ENCODE data around the gene ITM2A. TPM values are rescaled to one million over a fixed set of nuclear protein-coding genes. Genes with fewer than 3 reads are reported as not detected.

ITM2A gene
- total RNA-seq: 10 to 100 TPM; 18.6 to 26.9 (median 24.1) TPM

DNA sequence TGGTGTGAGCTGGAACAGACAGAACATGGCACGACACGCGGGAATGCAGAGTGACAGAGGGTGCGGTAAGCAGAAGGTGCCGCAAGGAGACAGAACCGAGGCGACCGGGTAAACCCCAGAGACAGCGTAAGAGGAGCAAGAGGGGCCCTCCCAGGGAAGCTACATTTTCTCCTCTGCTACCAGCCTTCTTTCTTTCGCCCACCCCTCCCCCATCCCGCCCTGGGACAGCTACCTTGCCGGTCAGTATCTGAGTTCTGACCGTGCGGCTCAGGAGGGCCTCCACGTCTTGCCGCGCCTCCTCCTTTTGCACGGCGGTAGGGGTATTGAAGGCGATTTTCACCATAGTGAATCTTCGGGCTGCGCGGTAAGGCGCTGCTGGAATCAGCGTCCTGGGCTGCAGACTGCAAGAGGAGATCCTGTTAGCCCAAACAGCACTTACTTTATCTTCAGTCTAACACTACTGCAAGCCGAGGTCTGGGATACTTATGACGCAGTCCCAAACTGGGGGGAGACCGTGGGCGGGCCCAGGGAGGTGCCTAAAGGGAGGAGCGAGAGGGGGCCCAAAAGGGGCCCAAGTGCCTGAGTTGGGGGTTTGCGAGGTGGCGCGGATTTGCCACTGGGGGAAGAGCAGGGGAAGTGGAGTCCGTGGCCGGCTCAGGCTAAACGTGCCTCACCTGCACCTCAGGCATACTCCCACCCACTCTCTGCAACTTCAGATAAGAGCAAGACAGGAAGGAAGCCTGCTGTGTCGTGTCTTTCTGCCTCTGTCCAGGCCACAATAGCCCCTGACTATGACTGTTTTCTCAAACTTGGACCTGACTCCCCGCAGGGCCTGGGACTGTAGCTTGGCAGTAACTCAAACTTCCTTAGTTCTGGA lies at the start of gene ITM2A:
ITM2A (minus strand) TSS at position 462 of the 877 bp plus-strand sequence; CDS start at position 343, 119 bp downstream.
- in situ Hi-C loops (cut with MboI; ENCODE audit: low sequenced_read_pairs in 4 of 4): no loop called here
- TF ChIP-seq POLR2A (IDR thresholded peaks at IDR 0.05): peak in 1 of 2 donors; percentile 43
- TF ChIP-seq, protein P1, sequence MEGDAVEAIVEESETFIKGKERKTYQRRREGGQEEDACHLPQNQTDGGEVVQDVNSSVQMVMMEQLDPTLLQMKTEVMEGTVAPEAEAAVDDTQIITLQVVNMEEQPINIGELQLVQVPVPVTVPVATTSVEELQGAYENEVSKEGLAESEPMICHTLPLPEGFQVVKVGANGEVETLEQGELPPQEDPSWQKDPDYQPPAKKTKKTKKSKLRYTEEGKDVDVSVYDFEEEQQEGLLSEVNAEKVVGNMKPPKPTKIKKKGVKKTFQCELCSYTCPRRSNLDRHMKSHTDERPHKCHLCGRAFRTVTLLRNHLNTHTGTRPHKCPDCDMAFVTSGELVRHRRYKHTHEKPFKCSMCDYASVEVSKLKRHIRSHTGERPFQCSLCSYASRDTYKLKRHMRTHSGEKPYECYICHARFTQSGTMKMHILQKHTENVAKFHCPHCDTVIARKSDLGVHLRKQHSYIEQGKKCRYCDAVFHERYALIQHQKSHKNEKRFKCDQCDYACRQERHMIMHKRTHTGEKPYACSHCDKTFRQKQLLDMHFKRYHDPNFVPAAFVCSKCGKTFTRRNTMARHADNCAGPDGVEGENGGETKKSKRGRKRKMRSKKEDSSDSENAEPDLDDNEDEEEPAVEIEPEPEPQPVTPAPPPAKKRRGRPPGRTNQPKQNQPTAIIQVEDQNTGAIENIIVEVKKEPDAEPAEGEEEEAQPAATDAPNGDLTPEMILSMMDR (IDR thresholded peaks at IDR 0.05 in 4 of 5, conservative IDR thresholded peaks at IDR 0.05 in 1 of 5): no peak
- no peaks in the 10 kb centered on the region for H3K9me3 ChIP-seq
- H3K27me3 ChIP-seq: peaks cover 0 to 4% (median 0%) of the 10 kb centered on the region in 3 donors
- H3K27ac ChIP-seq: peak within 1 kb of the TSS; percentile 44 to 69 (median 66)
- H3K4me3 ChIP-seq: peak within 1 kb of the TSS; percentile 34 to 52 (median 40)
- DNase-seq (peak in 1 of 2 donors; percentile 11), ATAC-seq (peak; percentile 27 to 45)
- intact Hi-C loops (cut with DNase I; ENCODE audit: low total_unique reads): no loop called here
- no peaks in the 10 kb centered on the region for H3K36me3 ChIP-seq
- H3K4me1 ChIP-seq: no peaks in the 10 kb centered on the region

DNA sequence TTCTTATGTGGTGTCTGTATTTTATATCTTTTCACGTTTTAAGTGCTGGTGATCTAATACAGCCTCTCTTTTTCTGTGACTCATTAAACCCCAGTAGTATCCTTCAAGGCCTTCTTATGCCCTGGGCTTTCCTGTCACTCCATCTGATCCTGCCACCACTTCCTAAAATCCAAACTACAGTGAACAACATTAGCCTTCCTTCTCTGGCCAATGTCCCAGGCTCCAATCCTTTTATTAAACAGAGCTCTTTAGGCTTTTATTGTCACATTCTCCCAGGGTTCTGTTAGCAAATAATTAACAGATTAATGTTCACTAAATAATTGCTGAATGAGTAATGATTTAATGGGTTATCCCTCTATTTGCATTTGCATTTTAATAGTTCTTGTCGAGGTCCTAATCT lies 47.9 kb upstream of the ITM2A start:
- TF ChIP-seq, protein P1 (IDR thresholded peaks at IDR 0.05 in 4 of 5, conservative IDR thresholded peaks at IDR 0.05 in 1 of 5): no peak
- no peak for TF ChIP-seq POLR2A (IDR thresholded peaks at IDR 0.05)
- no peak overlapping the region for H3K4me3 ChIP-seq
- H3K27me3 ChIP-seq: no peaks in the 10 kb centered on the region
- H3K4me1 ChIP-seq: no peaks in the 10 kb centered on the region
- in situ Hi-C loops (cut with MboI; ENCODE audit: low sequenced_read_pairs in 4 of 4): no loop called here
- no peak overlapping the region for H3K27ac ChIP-seq
- DNase-seq (no peak), ATAC-seq (no peak)
- no peaks in the 10 kb centered on the region for H3K9me3 ChIP-seq
- no peaks in the 10 kb centered on the region for H3K36me3 ChIP-seq
- intact Hi-C loops (cut with DNase I; ENCODE audit: low total_unique reads): no loop called here

GRCh38 chrX:79413963-79414362 lies 46.8 kb upstream of the ITM2A start:
- Histone ChIP-seq H3K27me3 (no peaks in the 10 kb centered on the region), H3K36me3 (no peaks in the 10 kb centered on the region), H3K27ac (no peak overlapping the region), H3K4me3 (no peak overlapping the region), H3K4me1 (no peaks in the 10 kb centered on the region), H3K9me3 (no peaks in the 10 kb centered on the region)
- no peak for DNase-seq
- intact Hi-C loops (cut with DNase I; ENCODE audit: low total_unique reads) (no loop called here), in situ Hi-C loops (cut with MboI; ENCODE audit: low sequenced_read_pairs in 4 of 4) (no loop called here)
- ATAC-seq: no peak
- no peak for TF ChIP-seq POLR2A (IDR thresholded peaks at IDR 0.05)
- TF ChIP-seq, protein P1 (IDR thresholded peaks at IDR 0.05 in 4 of 5, conservative IDR thresholded peaks at IDR 0.05 in 1 of 5): no peak

DNA sequence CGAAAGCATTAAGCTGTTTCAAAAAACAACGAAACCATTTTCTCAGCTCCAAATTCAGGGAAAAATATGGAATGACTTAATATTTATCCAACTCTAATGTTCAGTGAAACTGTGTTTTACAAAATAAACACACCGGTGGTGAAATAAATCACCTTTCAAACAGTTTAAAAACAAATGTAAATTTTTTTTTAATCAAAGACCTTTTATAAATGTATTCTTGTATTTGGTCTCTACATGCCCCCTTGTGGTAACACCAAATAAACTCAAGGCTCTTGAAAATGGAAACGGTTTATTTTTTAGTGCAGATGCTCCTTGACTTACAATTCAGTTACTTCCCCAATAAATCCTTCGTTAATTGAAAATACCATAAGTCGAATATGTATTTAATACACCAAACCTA lies 45.8 kb upstream of the ITM2A start:
- no peak for ATAC-seq
- intact Hi-C loops (cut with DNase I; ENCODE audit: low total_unique reads) (no loop called here), in situ Hi-C loops (cut with MboI; ENCODE audit: low sequenced_read_pairs in 4 of 4) (no loop called here)
- TF ChIP-seq, protein P1 (IDR thresholded peaks at IDR 0.05 in 4 of 5, conservative IDR thresholded peaks at IDR 0.05 in 1 of 5): peak in 3 of 5 experiments; percentile 7 to 33 (median 27)
- TF ChIP-seq POLR2A (IDR thresholded peaks at IDR 0.05): no peak
- no peaks in the 10 kb centered on the region for H3K4me1 ChIP-seq
- no peaks in the 10 kb centered on the region for H3K27me3 ChIP-seq
- H3K4me3 ChIP-seq: peak overlapping the region; percentile 13 to 31 (median 28)
- peak overlapping the region in 1 of 4 donors; percentile 35 for H3K27ac ChIP-seq
- no peak for DNase-seq
- H3K36me3 ChIP-seq: no peaks in the 10 kb centered on the region
- H3K9me3 ChIP-seq: no peaks in the 10 kb centered on the region

Data from gastrocnemius medialis (tissue), 4 donors.